Gastrocnemius medialis (tissue), 4 donors: ENCODE data around the gene SLC9A7. TPM values are rescaled to one million over a fixed set of nuclear protein-coding genes. Genes with fewer than 3 reads are reported as not detected.

Source experiments
- ATAC-seq, 2 donors: fragments of 150-250 bp; one replicate each; pipeline ENCODE4 v1.9.1; 2016
- DNase-seq, 2 donors: peaks; one replicate each; pipeline ENCODE4 v3.0.0-alpha.2; 2019
- H3K27ac ChIP-seq, 4 donors: fragments of 200-600 bp; sonication (generic); 1 replicate in 1 of 4; 2 replicates in 3 of 4; pipeline ENCODE4 v1.5.1; 2016 to 2018; ENCODE audit warnings: mild to moderate bottlenecking in 2 of 4, moderate library complexity in 1 of 4
- H3K27me3 ChIP-seq, 3 donors: fragments of 200-600 bp; sonication (generic) in 2 of 3; 1 replicate in 1 of 3; 2 replicates in 2 of 3; pipeline versions ENCODE4 v1.5.1 to v1.6.0; 2016 to 2019; ENCODE audit warnings: mild to moderate bottlenecking in 1 of 3, moderate library complexity in 1 of 3
- H3K36me3 ChIP-seq, 2 donors: fragments of 200-600 bp; sonication (generic) in 1 of 2; one replicate each; pipeline ENCODE4 v1.5.1; 2017 to 2018
- H3K4me1 ChIP-seq, 2 donors: fragments of 200-600 bp; sonication (generic) in 1 of 2; one replicate each; pipeline ENCODE4 v1.5.1; 2016 to 2017; ENCODE audit warnings: mild to moderate bottlenecking in 2 of 2
- H3K4me3 ChIP-seq, 4 donors: fragments of 200-600 bp; sonication (generic) in 3 of 4; 1 replicate in 1 of 4; 2 replicates in 3 of 4; pipeline ENCODE4 v1.5.1; 2016 to 2019; ENCODE audit warnings: mild to moderate bottlenecking in 2 of 4
- H3K9me3 ChIP-seq, 3 donors: fragments of 200-600 bp; sonication (generic) in 2 of 3; 1 replicate in 1 of 3; 2 replicates in 2 of 3; pipeline ENCODE4 v1.5.1; 2016 to 2019
- CTCF ChIP-seq, 5 experiments: fragments of 450-650 bp in 3 of 5; fragments of 200-600 bp in 2 of 5; sonication (generic) in 2 of 5; IDR thresholded peaks in 4 of 5; conservative IDR thresholded peaks in 1 of 5; 1 replicate in 4 of 5; 2 replicates in 1 of 5; pipeline ENCODE4 v1.5.1; 2016 to 2019; ENCODE audit warnings: antibody characterized with exemption in 5 of 5, mild to moderate bottlenecking in 3 of 5, moderate library complexity in 3 of 5
- POLR2A ChIP-seq, 2 donors: fragments of 450-650 bp; IDR thresholded peaks; one replicate each; pipeline ENCODE4 v1.6.1; 2017; ENCODE audit warnings: antibody characterized with exemption in 2 of 2, mild to moderate bottlenecking in 2 of 2, moderate library complexity in 2 of 2
- in situ Hi-C, 4 donors: fragments of 200-750 bp; cut with MboI; loops; one replicate each; pipeline versions ENCODE4 v1.15.0 to v1.8.0; 2017; ENCODE audit warnings: low sequenced_read_pairs in 4 of 4
- intact Hi-C: fragments of 100-400 bp; cut with DNase I; formaldehyde crosslinking; loops from one replicate; pipeline ENCODE4 v1.15.1; 2023; ENCODE audit warnings: low total_unique reads
- total RNA-seq, 4 donors: library from RNA; depleted of rRNA; stranded (reverse); fragments of >200 nt; gene quantifications; one replicate each; pipeline versions ENCODE4 v1.1.0 to v1.2.3, GENCODE V29; 2016

The SLC9A7 gene
- total RNA-seq, 4 donors from 2014 or later, result 13.3 to 27.4 (median 20.0) TPM

- ATAC-seq, result no peak
- Histone ChIP-seq H3K27me3 (peaks cover 0 to 8% (median 6%) of the 10 kb centered on the region in 3 donors), H3K4me1 (peaks cover 0 to 3% of the 10 kb centered on the region in 2 donors), H3K27ac (no peak overlapping the region), H3K4me3 (no peak overlapping the region), H3K36me3 (no peaks in the 10 kb centered on the region), H3K9me3 (no peaks in the 10 kb centered on the region)
- intact Hi-C loops, result loop anchor here (5.0 kb wide), 2 partner anchors 71 to 116 kb away; no protein-coding TSS in a partner anchor
- in situ Hi-C loops, result no loop called here
- no peak for DNase-seq
- TF ChIP-seq POLR2A (IDR thresholded peaks at IDR 0.05) (no peak), CTCF (IDR thresholded peaks at IDR 0.05 in 4 of 5, conservative IDR thresholded peaks at IDR 0.05 in 1 of 5) (no peak)
These were observed 187.2 kb downstream of the SLC9A7 start for GRCh38 chrX:46571423-46572339.

- peaks cover 0 to 3% of the 10 kb centered on the region in 2 donors for H3K4me1 ChIP-seq
- no peaks in the 10 kb centered on the region for H3K9me3 ChIP-seq
- TF ChIP-seq CTCF (IDR thresholded peaks at IDR 0.05 in 4 of 5, conservative IDR thresholded peaks at IDR 0.05 in 1 of 5), result no peak
- TF ChIP-seq POLR2A (IDR thresholded peaks at IDR 0.05), result no peak
- no peak overlapping the region for H3K4me3 ChIP-seq
- ATAC-seq, result no peak
- H3K27ac ChIP-seq, result no peak overlapping the region
- H3K36me3 ChIP-seq, result no peaks in the 10 kb centered on the region
- no peak for DNase-seq
- peaks cover 0 to 7% (median 6%) of the 10 kb centered on the region in 3 donors for H3K27me3 ChIP-seq
- intact Hi-C loops, result loop anchor here (5.0 kb wide), 2 partner anchors 73 to 118 kb away; no protein-coding TSS in a partner anchor
- in situ Hi-C loops, result no loop called here
These were observed 189.3 kb downstream of the SLC9A7 start for GRCh38 chrX:46569621-46570020.

- ATAC-seq (no peak), DNase-seq (no peak)
- Histone ChIP-seq H3K4me1 (no peaks in the 10 kb centered on the region), H3K4me3 (no peak overlapping the region), H3K27me3 (peaks cover 0 to 4% (median 0%) of the 10 kb centered on the region in 3 donors), H3K36me3 (no peaks in the 10 kb centered on the region), H3K27ac (no peak overlapping the region), H3K9me3 (no peaks in the 10 kb centered on the region)
- intact Hi-C loops (no loop called here), in situ Hi-C loops (no loop called here)
- TF ChIP-seq POLR2A (IDR thresholded peaks at IDR 0.05) (no peak), CTCF (IDR thresholded peaks at IDR 0.05 in 4 of 5, conservative IDR thresholded peaks at IDR 0.05 in 1 of 5) (no peak)
These were observed 191.5 kb downstream of the SLC9A7 start for GRCh38 chrX:46567388-46567787.

GRCh38 chrX:46561824-46562657 is 196.9 kb downstream of the SLC9A7 start:
- H3K4me3 ChIP-seq, result no peak overlapping the region
- no peak overlapping the region for H3K27ac ChIP-seq
- no peaks in the 10 kb centered on the region for H3K4me1 ChIP-seq
- H3K9me3 ChIP-seq, result no peaks in the 10 kb centered on the region
- in situ Hi-C loops (no loop called here), intact Hi-C loops (no loop called here)
- TF ChIP-seq POLR2A (IDR thresholded peaks at IDR 0.05), result no peak
- TF ChIP-seq CTCF (IDR thresholded peaks at IDR 0.05 in 4 of 5, conservative IDR thresholded peaks at IDR 0.05 in 1 of 5), result no peak
- no peaks in the 10 kb centered on the region for H3K27me3 ChIP-seq
- no peak for DNase-seq
- no peak for ATAC-seq
- no peaks in the 10 kb centered on the region for H3K36me3 ChIP-seq
